IPS DF 6.9 (cell line): Measurements from ENCODE around the gene IMMP1L.

ENCODE experiments used
- DNase-seq: peaks from one replicate; pipeline ENCODE4 v3.0.0-alpha.2; 2013; ENCODE audit warnings: low read depth, low spot score
- H3K27ac ChIP-seq: one replicate; pipeline ENCODE4 v1.5.1; 2013; ENCODE audit warnings: low read length, control low read depth
- H3K27me3 ChIP-seq: 2 replicates; pipeline ENCODE4 v1.6.1; 2013; ENCODE audit warnings: mild to moderate bottlenecking, low read length; ENCODE audit not compliant: control insufficient read depth, insufficient read depth
- H3K36me3 ChIP-seq: 2 replicates; pipeline ENCODE4 v1.6.1; 2013; ENCODE audit warnings: low read length; ENCODE audit not compliant: control insufficient read depth, insufficient read depth
- H3K4me1 ChIP-seq: 2 replicates; pipeline ENCODE4 v1.6.1; 2013; ENCODE audit warnings: low read length; ENCODE audit not compliant: control insufficient read depth, insufficient read depth
- H3K4me3 ChIP-seq: 2 replicates; pipeline ENCODE4 v1.5.1; 2013; ENCODE audit warnings: mild to moderate bottlenecking, low read length
- H3K9me3 ChIP-seq: 2 replicates; pipeline ENCODE4 v1.6.1; 2013; ENCODE audit warnings: low read length, inconsistent platforms; ENCODE audit not compliant: control insufficient read depth, insufficient read depth
- WGBS: extraction: QIAGEN DNeasy Blood & Tissue Kit; methylation state at CpG from one replicate; pipeline ENCODE4 v1.1.7; 2013; ENCODE audit warnings: mixed read lengths, missing lambda C conversion rate; ENCODE audit not compliant: insufficient read length, insufficient coverage; 5-methylcytosine and 5-hydroxymethylcytosine counted together

Gene IMMP1L

GRCh38 chr11:31408201-31408600 is 101.2 kb downstream of the IMMP1L start:
- no peak overlapping the region for H3K27ac ChIP-seq
- no peak for DNase-seq
- no peaks in the 10 kb centered on the region for H3K9me3 ChIP-seq
- no peaks in the 10 kb centered on the region for H3K27me3 ChIP-seq
- no peak overlapping the region for H3K4me3 ChIP-seq
- WGBS: no CpG with 5 or more reads among the region's 2 CpGs
- H3K4me1 ChIP-seq: no peaks in the 10 kb centered on the region
- no peaks in the 10 kb centered on the region for H3K36me3 ChIP-seq

- Histone ChIP-seq H3K9me3 (no peaks in the 10 kb centered on the region), H3K36me3 (no peaks in the 10 kb centered on the region), H3K27me3 (no peaks in the 10 kb centered on the region), H3K4me3 (no peak overlapping the region), H3K4me1 (no peaks in the 10 kb centered on the region), H3K27ac (no peak overlapping the region)
- no peak for DNase-seq
Measured at GRCh38 chr11:31404614-31405013, 104.8 kb downstream of the IMMP1L start.

- Histone ChIP-seq H3K27ac (no peak overlapping the region), H3K27me3 (no peaks in the 10 kb centered on the region), H3K4me3 (no peak overlapping the region), H3K9me3 (no peaks in the 10 kb centered on the region), H3K36me3 (no peaks in the 10 kb centered on the region), H3K4me1 (no peaks in the 10 kb centered on the region)
- DNase-seq: no peak
- no CpG with 5 or more reads among the region's 5 CpGs for WGBS
Measured at GRCh38 chr11:31397239-31397834, 112.1 kb downstream of the IMMP1L start.

- WGBS: no CpG with 5 or more reads among the region's 2 CpGs
- no peak overlapping the region for H3K4me3 ChIP-seq
Measured at GRCh38 chr11:31387379-31387778, 122.0 kb downstream of the IMMP1L start.

GRCh38 chr11:31383116-31383515 is 126.3 kb downstream of the IMMP1L start:
- no peak for DNase-seq
- no CpG with 5 or more reads among the region's 1 CpG for WGBS
- H3K27me3 ChIP-seq: no peaks in the 10 kb centered on the region

More at GRCh38 chr11:31387379-31387778, 122.0 kb downstream of the IMMP1L start:
- Histone ChIP-seq H3K36me3 (no peaks in the 10 kb centered on the region; the same call in 1 of the 2 replicates), H3K4me1 (no peaks in the 10 kb centered on the region), H3K9me3 (no peaks in the 10 kb centered on the region), H3K27ac (no peak overlapping the region), H3K27me3 (no peaks in the 10 kb centered on the region)
- DNase-seq: no peak

More at GRCh38 chr11:31383116-31383515, 126.3 kb downstream of the IMMP1L start:
- no peaks in the 10 kb centered on the region; the same call in 1 of the 2 replicates for H3K36me3 ChIP-seq
- no peaks in the 10 kb centered on the region for H3K4me1 ChIP-seq
- H3K27ac ChIP-seq: no peak overlapping the region
- H3K4me3 ChIP-seq: no peak overlapping the region
- H3K9me3 ChIP-seq: no peaks in the 10 kb centered on the region
